GM21529 (cell line): ENCODE data around the gene SEMA5A.

Source experiments
- ATAC-seq: cut with Tn5 transposase; IDR thresholded peaks from one replicate; pipeline ENCODE4 v1.9.1; 2021; ENCODE audit not compliant: unreplicated experiment

The SEMA5A gene

GRCh38 chr5:9046756-9047481, 499.0 kb downstream of the SEMA5A start:
- ATAC-seq = no peak

- ATAC-seq = no peak
These were observed 499.9 kb downstream of the SEMA5A start for GRCh38 chr5:9045946-9046345.

- ATAC-seq = no peak
These were observed 503.6 kb downstream of the SEMA5A start for GRCh38 chr5:9042241-9042640.

- ATAC-seq = no peak
These were observed 505.4 kb downstream of the SEMA5A start for GRCh38 chr5:9040475-9040874.

- ATAC-seq = no peak
These were observed 508.8 kb downstream of the SEMA5A start for GRCh38 chr5:9037048-9037447.

GRCh38 chr5:9035346-9035745, 510.5 kb downstream of the SEMA5A start:
- no peak for ATAC-seq

GRCh38 chr5:9034649-9035048, 511.2 kb downstream of the SEMA5A start:
- ATAC-seq = no peak

GRCh38 chr5:9033524-9033923, 512.4 kb downstream of the SEMA5A start:
- no peak for ATAC-seq

- no peak for ATAC-seq
These were observed 519.9 kb downstream of the SEMA5A start for GRCh38 chr5:9025942-9026341.

- no peak for ATAC-seq
These were observed 524.9 kb downstream of the SEMA5A start for GRCh38 chr5:9020996-9021395.

- ATAC-seq = no peak
These were observed 530.0 kb downstream of the SEMA5A start for GRCh38 chr5:9015937-9016270.

- no peak for ATAC-seq
These were observed 530.5 kb downstream of the SEMA5A start for GRCh38 chr5:9015260-9015936.

GRCh38 chr5:9013147-9013546, 532.7 kb downstream of the SEMA5A start:
- no peak for ATAC-seq

GRCh38 chr5:9009931-9010651, 535.8 kb downstream of the SEMA5A start:
- no peak for ATAC-seq

GRCh38 chr5:8997542-8998070, 548.3 kb downstream of the SEMA5A start:
- ATAC-seq = no peak

- no peak for ATAC-seq
These were observed 552.8 kb downstream of the SEMA5A start for GRCh38 chr5:8993031-8993430.
